H9 (cell line): ENCODE measurements around the gene TMEM123. TPM values are rescaled to one million over a fixed set of nuclear protein-coding genes. Genes with fewer than 3 reads are reported as not detected.
A peak's percentile ranks its signal among the peaks of the same experiment; 100 is the strongest.

ENCODE experiments used
- DNase-seq: peaks from one replicate; pipeline ENCODE4 v3.0.0-alpha.2; 2017
- H2AFZ ChIP-seq: one replicate; pipeline ENCODE4 v1.6.1; 2013; ENCODE audit warnings: mild to moderate bottlenecking, low read length, control low read depth, moderate library complexity
- H2AK5ac ChIP-seq: 2 replicates; pipeline ENCODE4 v1.6.1; 2013; ENCODE audit warnings: low read length, control low read depth, mixed read lengths; ENCODE audit not compliant: insufficient read length
- H2BK120ac ChIP-seq: one replicate; pipeline ENCODE4 v1.6.1; 2013; ENCODE audit warnings: low read depth, mild to moderate bottlenecking, low read length, control low read depth, inconsistent platforms; ENCODE audit not compliant: poor library complexity, severe bottlenecking
- H2BK12ac ChIP-seq: 2 replicates; pipeline ENCODE4 v1.6.1; 2013; ENCODE audit warnings: low read length, control low read depth, mixed read lengths, low read depth; ENCODE audit not compliant: insufficient read length
- H2BK15ac ChIP-seq: 2 replicates; pipeline ENCODE4 v1.6.1; 2013; ENCODE audit warnings: low read depth, low read length, control low read depth
- H2BK20ac ChIP-seq: one replicate; pipeline ENCODE4 v1.6.1; 2013; ENCODE audit warnings: low read depth, mild to moderate bottlenecking, low read length, control low read depth, inconsistent platforms; ENCODE audit not compliant: poor library complexity, severe bottlenecking
- H2BK5ac ChIP-seq: 2 replicates; pipeline ENCODE4 v1.6.1; 2013; ENCODE audit warnings: low read length, control low read depth, mixed read lengths; ENCODE audit not compliant: insufficient read length
- H3K14ac ChIP-seq: 2 replicates; pipeline ENCODE4 v1.6.1; 2013; ENCODE audit warnings: low read length, control low read depth; ENCODE audit not compliant: insufficient read depth
- H3K18ac ChIP-seq: 2 replicates; pipeline ENCODE4 v1.6.1; 2013; ENCODE audit warnings: low read depth, mild to moderate bottlenecking, mixed read lengths, low read length, control low read depth; ENCODE audit not compliant: insufficient read length
- H3K23ac ChIP-seq: 2 replicates; pipeline ENCODE4 v1.6.1; 2013; ENCODE audit warnings: low read length, control low read depth, mixed read lengths, low read depth; ENCODE audit not compliant: insufficient read length
- H3K23me2 ChIP-seq: 2 replicates; pipeline ENCODE4 v1.6.1; 2013; ENCODE audit warnings: low read depth, mild to moderate bottlenecking, mixed read lengths, low read length, control low read depth; ENCODE audit not compliant: insufficient read length, poor library complexity, severe bottlenecking
- H3K27ac ChIP-seq: 2 replicates; pipeline ENCODE4 v1.5.1; 2013; ENCODE audit warnings: low read length, control low read depth, mixed read lengths, low read depth; ENCODE audit not compliant: insufficient read length
- H3K27me3 ChIP-seq: 2 replicates; pipeline ENCODE4 v1.6.1; 2013; ENCODE audit warnings: low read length, control low read depth, inconsistent platforms; ENCODE audit not compliant: insufficient read depth
- H3K4ac ChIP-seq: 2 replicates; pipeline ENCODE4 v1.6.1; 2013; ENCODE audit warnings: low read depth, mild to moderate bottlenecking, control low read depth, inconsistent platforms, low read length, moderate library complexity
- H3K4me1 ChIP-seq: 2 replicates; pipeline ENCODE4 v1.6.1; 2013; ENCODE audit warnings: low read length, control low read depth, inconsistent platforms; ENCODE audit not compliant: insufficient read depth
- H3K4me2 ChIP-seq: 2 replicates; pipeline ENCODE4 v1.6.1; 2013; ENCODE audit warnings: low read length, control low read depth, mixed read lengths; ENCODE audit not compliant: insufficient read length, insufficient read depth
- H3K56ac ChIP-seq: 2 replicates; pipeline ENCODE4 v1.6.1; 2013; ENCODE audit warnings: low read depth, mild to moderate bottlenecking, mixed read lengths, low read length, control low read depth; ENCODE audit not compliant: insufficient read length
- H3K79me1 ChIP-seq: 2 replicates; pipeline ENCODE4 v1.6.1; 2013; ENCODE audit warnings: low read depth, mild to moderate bottlenecking, moderate library complexity, low read length, control low read depth, inconsistent platforms; ENCODE audit not compliant: insufficient read depth, poor library complexity, severe bottlenecking
- H3K79me2 ChIP-seq: 2 replicates; pipeline ENCODE4 v1.6.1; 2013; ENCODE audit warnings: low read length, control low read depth, inconsistent platforms; ENCODE audit not compliant: insufficient read depth
- H3K9ac ChIP-seq: 2 replicates; pipeline ENCODE4 v1.6.1; 2013; ENCODE audit warnings: low read length, control low read depth, mixed read lengths; ENCODE audit not compliant: insufficient read length; ENCODE audit errors: extremely low read depth
- H3K9me3 ChIP-seq: one replicate; pipeline ENCODE4 v1.6.1; 2013; ENCODE audit warnings: low read depth, low read length, inconsistent platforms; ENCODE audit not compliant: control insufficient read depth
- H3T11ph ChIP-seq: one replicate; pipeline ENCODE4 v1.6.1; 2013; ENCODE audit warnings: mild to moderate bottlenecking, low read length, control low read depth, inconsistent platforms
- H4K20me1 ChIP-seq: one replicate; pipeline ENCODE4 v1.6.1; 2013; ENCODE audit not compliant: control insufficient read depth, insufficient read length, insufficient read depth
- H4K5ac ChIP-seq: 2 replicates; pipeline ENCODE4 v1.6.1; 2013; ENCODE audit warnings: low read depth, mild to moderate bottlenecking, mixed read lengths, low read length, control low read depth; ENCODE audit not compliant: insufficient read length
- H4K8ac ChIP-seq: replicated peaks from 2 replicates; pipeline ENCODE4 v1.6.1; 2013; ENCODE audit warnings: low read length, control low read depth, mixed read lengths, low read depth; ENCODE audit not compliant: insufficient read length
- H4K91ac ChIP-seq: 2 replicates; pipeline ENCODE4 v1.6.1; 2013; ENCODE audit warnings: low read depth, mild to moderate bottlenecking, moderate library complexity, mixed read lengths, low read length, control low read depth; ENCODE audit not compliant: insufficient read length
- H3K27ac Mint-ChIP-seq, 3 experiments: 2 replicates in 2 of 3; 3 replicates in 1 of 3; pipeline ENCODE4 v1.8.0; 2020 to 2021; ENCODE audit warnings: mixed read lengths in 3 of 3, mild to moderate bottlenecking in 1 of 3, moderate library complexity in 1 of 3
- H3K27me3 Mint-ChIP-seq: 2 replicates; pipeline ENCODE4 v1.8.0; 2021; ENCODE audit warnings: low read depth, mild to moderate bottlenecking, moderate library complexity, mixed read lengths
- H3K36me3 Mint-ChIP-seq, 3 experiments: 2 replicates in 2 of 3; 3 replicates in 1 of 3; pipeline ENCODE4 v1.8.0; 2020 to 2021; ENCODE audit warnings: low read depth in 3 of 3, mixed read lengths in 3 of 3; ENCODE audit not compliant: insufficient read depth in 1 of 3
- H3K4me1 Mint-ChIP-seq, 2 experiments: 2 replicates each; pipeline ENCODE4 v1.8.0; 2020; ENCODE audit warnings: mixed read lengths in 2 of 2
- H3K4me3 Mint-ChIP-seq, 2 experiments: 2 replicates in 1 of 2; 3 replicates in 1 of 2; pipeline ENCODE4 v1.8.0; 2020 to 2021; ENCODE audit warnings: mild to moderate bottlenecking in 2 of 2, mixed read lengths in 2 of 2, moderate library complexity in 1 of 2
- H3K9me3 Mint-ChIP-seq, 2 experiments: 2 replicates in 1 of 2; 3 replicates in 1 of 2; pipeline ENCODE4 v1.8.0; 2020; ENCODE audit warnings: mild to moderate bottlenecking in 2 of 2, mixed read lengths in 2 of 2, moderate library complexity in 1 of 2
- CTCF ChIP-seq: fragments of 200-600 bp; sonication (generic); conservative IDR thresholded peaks from 3 replicates; pipeline ENCODE4 v1.8.0; 2021; ENCODE audit warnings: antibody characterized with exemption, mild to moderate bottlenecking
- WGBS: extraction: QIAGEN DNeasy Blood & Tissue Kit; methylation state at CpG from one replicate; pipeline ENCODE4 v1.1.7; 2013; ENCODE audit warnings: missing lambda C conversion rate, low lambda C conversion rate, mixed read lengths; ENCODE audit not compliant: insufficient read length; ENCODE audit errors: extremely low coverage; 5-methylcytosine and 5-hydroxymethylcytosine counted together
- total RNA-seq: library from RNA; stranded (reverse); gene quantifications from 2 replicates; pipeline ENCODE4 v1.2.1, GENCODE V29; 2021

Gene TMEM123
- total RNA-seq, 1 experiment from 2014 or later: 76.7 TPM

GRCh38 chr11:102385085-102386007, 67.2 kb downstream of the TMEM123 start:
- H3K18ac ChIP-seq: no peak overlapping the region
- H2BK5ac ChIP-seq: no peak overlapping the region
- no peak overlapping the region for H3K23ac ChIP-seq
- no peak overlapping the region for H4K91ac ChIP-seq
- no peaks in the 10 kb centered on the region for H3K9me3 ChIP-seq
- no peak for DNase-seq
- H3K79me2 ChIP-seq: no peaks in the 10 kb centered on the region
- Mint-ChIP-seq H3K4me1 (peaks cover 16 to 19% of the 10 kb centered on the region in 2 experiments), H3K36me3 (peaks cover 2 to 32% (median 21%) of the 10 kb centered on the region in 3 experiments; a peak in 5 of 7 replicates), H3K4me3 (no peak overlapping the region), H3K9me3 (no peaks in the 10 kb centered on the region), H3K27me3 (no peaks in the 10 kb centered on the region), H3K27ac (peak overlapping the region in 2 of 3 experiments; percentile 5 to 30; a peak in 4 of 7 replicates)
- H3K9ac ChIP-seq: no peak overlapping the region
- no peaks in the 10 kb centered on the region for H3K79me1 ChIP-seq
- H2BK120ac ChIP-seq: no peak overlapping the region
- H3K23me2 ChIP-seq: no peaks in the 10 kb centered on the region
- H2AK5ac ChIP-seq: no peak overlapping the region
- H2BK12ac ChIP-seq: no peak overlapping the region
- no peak overlapping the region for H3K56ac ChIP-seq
- TF ChIP-seq CTCF: no peak
- H4K5ac ChIP-seq: no peak overlapping the region
- H2BK20ac ChIP-seq: no peak overlapping the region
- H3K4me2 ChIP-seq: no peak overlapping the region
- no peaks in the 10 kb centered on the region for H4K20me1 ChIP-seq
- no peak overlapping the region for H2BK15ac ChIP-seq
- H3K4me1 ChIP-seq: no peaks in the 10 kb centered on the region
- H2AFZ ChIP-seq: no peak overlapping the region
- no peak overlapping the region for H3K27ac ChIP-seq
- no peak overlapping the region for H3T11ph ChIP-seq
- H3K27me3 ChIP-seq: no peaks in the 10 kb centered on the region
- H4K8ac ChIP-seq: no peak overlapping the region
- no peak overlapping the region for H3K14ac ChIP-seq
- WGBS: no CpG with 5 or more reads among the region's 5 CpGs
- no peak overlapping the region for H3K4ac ChIP-seq
